ENCODE results near the gene NSDHL.

DNA sequence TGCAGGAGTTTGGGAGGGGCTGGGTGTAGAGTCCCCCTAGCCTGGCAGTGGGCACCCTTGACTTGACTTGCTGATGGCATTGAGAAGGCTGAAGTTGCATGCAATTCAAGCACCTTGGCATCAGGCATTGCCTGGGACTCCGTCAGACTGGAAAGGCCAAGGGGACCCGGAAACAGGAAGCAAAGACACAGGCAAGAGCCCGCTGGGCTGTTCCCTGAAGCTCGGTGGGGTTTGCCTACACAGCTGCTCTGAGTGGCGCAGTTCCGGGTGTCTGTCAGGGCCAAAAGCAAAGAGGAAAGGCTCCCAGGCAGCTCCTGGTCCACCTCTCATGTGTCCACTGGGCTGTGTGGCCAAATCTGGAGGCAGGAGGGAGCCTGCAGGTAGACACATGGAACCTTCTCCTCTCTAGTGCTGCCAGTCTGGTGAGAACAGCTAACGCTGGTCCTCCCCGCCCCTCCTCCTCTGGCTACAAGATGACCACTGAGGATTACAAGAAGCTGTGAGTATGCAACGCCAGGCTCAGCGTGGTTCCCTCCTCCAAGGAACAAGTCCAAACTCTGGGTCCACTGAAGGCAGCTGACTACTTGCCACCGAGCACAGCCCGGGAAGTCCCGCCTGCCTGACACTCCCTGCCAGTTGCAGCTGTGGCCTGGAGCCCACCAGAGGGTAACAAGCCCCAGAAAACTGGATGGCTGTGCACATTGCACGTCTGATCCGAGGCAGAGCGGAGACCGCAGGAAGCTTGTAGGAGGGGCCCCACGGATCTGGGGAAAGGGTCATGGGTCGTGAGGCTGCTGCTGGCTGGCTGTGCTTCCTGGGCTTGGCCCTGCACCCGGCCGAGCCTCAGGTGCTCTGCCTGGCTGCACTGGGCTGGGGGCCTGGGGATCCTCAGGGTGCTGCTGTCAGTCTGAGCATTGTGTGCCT is 87.1 kb downstream of the NSDHL start:
- TF ChIP-seq, protein P1, sequence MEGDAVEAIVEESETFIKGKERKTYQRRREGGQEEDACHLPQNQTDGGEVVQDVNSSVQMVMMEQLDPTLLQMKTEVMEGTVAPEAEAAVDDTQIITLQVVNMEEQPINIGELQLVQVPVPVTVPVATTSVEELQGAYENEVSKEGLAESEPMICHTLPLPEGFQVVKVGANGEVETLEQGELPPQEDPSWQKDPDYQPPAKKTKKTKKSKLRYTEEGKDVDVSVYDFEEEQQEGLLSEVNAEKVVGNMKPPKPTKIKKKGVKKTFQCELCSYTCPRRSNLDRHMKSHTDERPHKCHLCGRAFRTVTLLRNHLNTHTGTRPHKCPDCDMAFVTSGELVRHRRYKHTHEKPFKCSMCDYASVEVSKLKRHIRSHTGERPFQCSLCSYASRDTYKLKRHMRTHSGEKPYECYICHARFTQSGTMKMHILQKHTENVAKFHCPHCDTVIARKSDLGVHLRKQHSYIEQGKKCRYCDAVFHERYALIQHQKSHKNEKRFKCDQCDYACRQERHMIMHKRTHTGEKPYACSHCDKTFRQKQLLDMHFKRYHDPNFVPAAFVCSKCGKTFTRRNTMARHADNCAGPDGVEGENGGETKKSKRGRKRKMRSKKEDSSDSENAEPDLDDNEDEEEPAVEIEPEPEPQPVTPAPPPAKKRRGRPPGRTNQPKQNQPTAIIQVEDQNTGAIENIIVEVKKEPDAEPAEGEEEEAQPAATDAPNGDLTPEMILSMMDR (IDR thresholded peaks at IDR 0.05; ENCODE audit: low read depth, low read length), result no peak
- no peak for TF ChIP-seq POLR2A (IDR thresholded peaks at IDR 0.05; ENCODE audit: extremely low read depth, insufficient read length)

Data from NB4 (cell line).